ENCODE data around the gene TXNDC8. TPM values are rescaled to one million over a fixed set of nuclear protein-coding genes. Genes with fewer than 3 reads are reported as not detected.

The TXNDC8 gene
- total RNA-seq, 2 donors from 2014 or later: not detected

DNA sequence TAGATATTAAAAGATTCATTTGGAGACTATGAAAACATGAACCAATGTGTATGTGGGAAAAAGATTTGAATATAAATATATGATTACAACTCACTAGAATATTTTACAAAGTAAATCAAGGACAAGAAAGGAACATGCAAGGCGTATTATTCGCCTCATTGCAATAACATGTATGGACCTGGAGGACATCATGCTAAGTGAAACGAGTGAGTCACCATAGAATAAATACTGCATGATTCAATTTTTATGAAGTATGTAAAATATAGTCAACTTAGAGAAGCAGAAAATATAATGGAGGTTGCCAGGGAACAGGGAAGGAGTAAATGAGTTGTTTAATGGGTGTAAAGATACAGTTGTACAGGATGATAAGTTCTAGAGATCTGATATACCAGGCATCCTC is 4.9 kb downstream of the TXNDC8 start:
- H3K9me3 ChIP-seq: no peaks in the 10 kb centered on the region
- DNase-seq (ENCODE audit: low spot score): no peak
- no peak overlapping the region for H3K4me3 ChIP-seq
- no peaks in the 10 kb centered on the region for H3K27me3 ChIP-seq
- H3K4me1 ChIP-seq: no peaks in the 10 kb centered on the region
- H3K27ac ChIP-seq: no peak overlapping the region
- H3K36me3 ChIP-seq: no peaks in the 10 kb centered on the region
- TF ChIP-seq, protein P1, sequence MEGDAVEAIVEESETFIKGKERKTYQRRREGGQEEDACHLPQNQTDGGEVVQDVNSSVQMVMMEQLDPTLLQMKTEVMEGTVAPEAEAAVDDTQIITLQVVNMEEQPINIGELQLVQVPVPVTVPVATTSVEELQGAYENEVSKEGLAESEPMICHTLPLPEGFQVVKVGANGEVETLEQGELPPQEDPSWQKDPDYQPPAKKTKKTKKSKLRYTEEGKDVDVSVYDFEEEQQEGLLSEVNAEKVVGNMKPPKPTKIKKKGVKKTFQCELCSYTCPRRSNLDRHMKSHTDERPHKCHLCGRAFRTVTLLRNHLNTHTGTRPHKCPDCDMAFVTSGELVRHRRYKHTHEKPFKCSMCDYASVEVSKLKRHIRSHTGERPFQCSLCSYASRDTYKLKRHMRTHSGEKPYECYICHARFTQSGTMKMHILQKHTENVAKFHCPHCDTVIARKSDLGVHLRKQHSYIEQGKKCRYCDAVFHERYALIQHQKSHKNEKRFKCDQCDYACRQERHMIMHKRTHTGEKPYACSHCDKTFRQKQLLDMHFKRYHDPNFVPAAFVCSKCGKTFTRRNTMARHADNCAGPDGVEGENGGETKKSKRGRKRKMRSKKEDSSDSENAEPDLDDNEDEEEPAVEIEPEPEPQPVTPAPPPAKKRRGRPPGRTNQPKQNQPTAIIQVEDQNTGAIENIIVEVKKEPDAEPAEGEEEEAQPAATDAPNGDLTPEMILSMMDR (IDR thresholded peaks at IDR 0.05): no peak

DNA sequence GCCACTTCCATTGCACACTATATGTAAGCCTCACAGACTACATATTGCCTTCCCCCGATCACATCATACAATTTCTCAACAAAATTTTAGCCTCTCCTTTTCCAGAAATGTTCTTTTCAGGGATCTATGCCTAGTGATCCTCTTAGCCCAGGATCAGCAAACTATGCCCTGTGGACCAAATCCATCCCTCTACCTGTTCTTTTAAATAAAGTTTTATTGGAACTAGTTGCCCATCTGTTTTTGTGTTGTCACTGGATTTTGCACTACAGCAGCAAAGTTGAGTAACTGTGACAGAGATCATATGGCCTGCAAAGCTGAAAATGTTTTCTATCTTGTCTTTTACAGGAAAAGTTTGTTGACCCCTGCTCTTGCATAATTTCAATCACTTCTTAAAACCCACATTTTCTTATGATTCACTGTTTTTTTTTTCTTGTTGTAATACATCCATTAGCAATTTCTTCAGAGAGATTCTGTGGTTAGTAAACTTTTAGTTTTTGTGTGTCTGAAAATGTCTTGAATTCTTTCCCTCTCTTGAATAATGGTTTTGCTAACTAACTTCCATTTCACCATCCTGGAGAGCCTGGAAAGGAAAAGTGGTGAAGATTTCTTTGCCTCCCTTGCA is 7.1 kb downstream of the TXNDC8 start:
- TF ChIP-seq, protein P1 (IDR thresholded peaks at IDR 0.05): no peak

DNA sequence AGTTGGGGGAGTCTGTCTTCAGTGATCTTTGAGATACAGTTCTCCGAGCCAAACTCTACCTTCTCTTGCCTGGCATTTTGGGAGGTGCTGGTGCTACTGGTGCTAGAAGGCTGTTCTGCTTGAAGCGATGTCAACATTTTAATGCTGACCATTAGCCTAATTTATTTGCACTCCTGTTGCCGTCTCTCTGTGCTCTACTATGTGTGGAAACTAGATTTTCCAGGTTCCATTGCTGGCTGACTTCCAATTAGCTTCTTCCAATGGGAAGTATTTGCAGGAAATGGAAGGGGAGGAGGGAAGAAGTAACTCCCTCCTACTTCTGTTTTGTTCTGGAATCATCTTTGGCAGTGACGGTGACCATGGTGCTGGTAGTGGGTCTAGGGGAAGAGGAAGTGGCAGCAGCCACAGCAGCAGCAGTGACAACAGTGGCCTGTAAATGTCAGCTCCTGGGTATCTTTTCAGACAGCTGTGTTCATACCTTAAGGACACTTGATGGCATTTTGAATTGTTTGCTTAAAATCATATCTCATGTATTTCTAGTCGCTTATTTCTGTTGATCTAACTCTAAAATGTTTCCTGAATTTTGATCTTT is 7.9 kb downstream of the TXNDC8 start:
- TF ChIP-seq, protein P1 (IDR thresholded peaks at IDR 0.05): no peak
- H3K27ac ChIP-seq: no peak overlapping the region
- no peak for DNase-seq (ENCODE audit: low spot score)
- no peaks in the 10 kb centered on the region for H3K27me3 ChIP-seq
- no peak overlapping the region for H3K4me3 ChIP-seq
- H3K4me1 ChIP-seq: no peaks in the 10 kb centered on the region
- H3K36me3 ChIP-seq: no peaks in the 10 kb centered on the region
- no peaks in the 10 kb centered on the region for H3K9me3 ChIP-seq

More for the DNA sequence above, 7.1 kb downstream of the TXNDC8 start:
- no peaks in the 10 kb centered on the region for H3K9me3 ChIP-seq
- DNase-seq (ENCODE audit: low spot score): no peak
- H3K36me3 ChIP-seq: no peaks in the 10 kb centered on the region
- no peak overlapping the region for H3K27ac ChIP-seq
- H3K4me1 ChIP-seq: no peaks in the 10 kb centered on the region
- H3K27me3 ChIP-seq: no peaks in the 10 kb centered on the region
- H3K4me3 ChIP-seq: no peak overlapping the region

DNA sequence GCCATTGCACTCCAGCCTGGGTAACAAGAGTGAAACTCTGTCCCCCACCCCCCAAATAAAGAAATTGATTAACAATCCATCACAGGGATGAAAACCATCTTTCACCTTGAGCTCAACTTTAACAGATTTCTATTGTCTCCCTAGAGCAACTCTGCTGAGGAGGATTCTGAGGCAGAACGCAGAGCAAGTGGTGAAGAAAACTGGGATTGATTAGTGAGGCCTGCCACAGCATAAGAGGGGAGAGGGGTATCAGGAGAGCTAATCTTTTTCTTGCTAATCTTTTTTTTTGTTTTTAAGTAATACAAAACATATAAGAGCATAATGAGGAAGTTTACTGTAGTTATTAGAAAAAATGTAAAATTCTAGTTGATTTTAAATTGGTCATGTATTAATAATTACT is 8.9 kb downstream of the TXNDC8 start:
- TF ChIP-seq, protein P1 (IDR thresholded peaks at IDR 0.05): no peak
- H3K27ac ChIP-seq: no peak overlapping the region

DNA sequence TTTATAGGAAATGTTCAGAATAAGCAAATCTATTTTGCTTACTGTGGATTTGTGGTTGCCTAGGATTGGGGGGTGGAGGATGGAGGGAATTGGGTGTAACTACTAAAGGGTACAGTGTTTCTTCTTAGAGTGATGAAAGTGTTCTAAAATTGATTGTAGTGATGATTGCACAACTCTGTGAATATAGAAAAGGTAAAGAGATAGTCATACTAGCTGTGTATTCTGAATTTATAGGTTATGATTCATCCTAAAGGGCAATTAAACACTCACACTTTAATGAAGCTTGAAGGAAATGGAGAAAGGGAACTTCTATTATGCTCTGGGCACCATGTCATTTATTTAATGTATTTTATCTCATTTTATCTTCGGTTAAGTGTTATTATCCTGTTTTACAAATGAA is 9.9 kb downstream of the TXNDC8 start:
- no peaks in the 10 kb centered on the region for H3K4me1 ChIP-seq
- no peak overlapping the region for H3K27ac ChIP-seq
- H3K4me3 ChIP-seq: no peak overlapping the region
- H3K9me3 ChIP-seq: no peaks in the 10 kb centered on the region
- no peaks in the 10 kb centered on the region for H3K36me3 ChIP-seq
- no peak for DNase-seq (ENCODE audit: low spot score)
- H3K27me3 ChIP-seq: no peaks in the 10 kb centered on the region
- TF ChIP-seq, protein P1 (IDR thresholded peaks at IDR 0.05): no peak

More for the DNA sequence above, 8.9 kb downstream of the TXNDC8 start:
- no peaks in the 10 kb centered on the region for H3K36me3 ChIP-seq
- DNase-seq (ENCODE audit: low spot score): no peak
- H3K27me3 ChIP-seq: no peaks in the 10 kb centered on the region
- no peaks in the 10 kb centered on the region for H3K9me3 ChIP-seq
- H3K4me3 ChIP-seq: no peak overlapping the region
- no peaks in the 10 kb centered on the region for H3K4me1 ChIP-seq

DNA sequence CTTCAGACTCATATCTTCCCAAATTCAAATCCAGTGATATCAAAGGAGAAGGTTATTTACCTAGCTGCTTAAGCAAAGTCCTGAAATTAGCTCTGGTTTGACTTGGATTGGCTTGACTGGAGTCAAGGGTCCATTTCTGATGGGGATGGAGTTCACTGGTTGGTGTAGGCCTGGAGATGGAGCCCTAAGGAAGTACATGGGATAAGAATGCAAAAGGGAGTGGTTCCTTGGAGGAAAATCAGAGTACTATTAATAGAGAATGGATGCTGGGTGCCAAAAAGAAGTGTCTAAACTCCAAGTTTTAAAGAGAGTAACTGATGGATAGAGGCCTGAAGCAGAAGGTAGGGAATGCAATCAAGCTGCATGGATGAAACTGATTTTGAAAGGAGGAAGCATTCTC is 13.8 kb downstream of the TXNDC8 start:
- Histone ChIP-seq H3K27me3 (no peaks in the 10 kb centered on the region), H3K4me3 (no peak overlapping the region), H3K27ac (no peak overlapping the region), H3K36me3 (no peaks in the 10 kb centered on the region), H3K4me1 (no peaks in the 10 kb centered on the region), H3K9me3 (no peaks in the 10 kb centered on the region)
- DNase-seq (ENCODE audit: low spot score): no peak
- TF ChIP-seq, protein P1 (IDR thresholded peaks at IDR 0.05): no peak

Data from right atrium auricular region (tissue), 2 donors.